HCT116 (cell line): ENCODE measurements around the gene LRRC74B. TPM values are rescaled to one million over a fixed set of nuclear protein-coding genes. Genes with fewer than 3 reads are reported as not detected.

Source experiments
- ATAC-seq: fragments of 200-7000 bp; cut with Tn5 transposase; 2 replicates; pipeline ENCODE4 v1.9.1; 2020; ENCODE audit warnings: mild to moderate bottlenecking, moderate library complexity
- BruUV-seq: library from RNA; stranded (reverse); fragments of 400-500 nt; replicated peaks from 2 replicates; lab custom pipeline; 2021; lab: Mats Ljungman, UMichigan
- CTCF ChIA-PET: fragments of 300-600 bp; sonication (Branson Sonifier 250); formaldehyde crosslinking; loops from one replicate; lab custom pipeline; 2021; ENCODE audit warnings: antibody characterized with exemption; lab: Charles Lee
- POLR2A ChIA-PET: fragments of 300-600, 350-600 bp; sonication (Branson Sonifier 250); formaldehyde crosslinking; loops from one replicate; lab custom pipeline; 2021; ENCODE audit warnings: antibody characterized with exemption; lab: Charles Lee
- RAD21 ChIA-PET, 2 experiments: fragments of 300-600 bp; sonication (Branson Sonifier 250); formaldehyde crosslinking; loops; one replicate each; lab custom pipeline; 2023; ENCODE audit warnings: low total read pairs in 2 of 2; ENCODE audit not compliant: uncharacterized antibody in 2 of 2, unreplicated experiment in 2 of 2, low non-redundant PET in 1 of 2; lab: Charles Lee
- DNase-seq: peaks from one replicate; pipeline ENCODE4 v3.0.0-alpha.2; 2010; ENCODE audit warnings: low read depth, low spot score
- H2AFZ ChIP-seq: fragments of 200-600 bp; shearing (Covaris generic), sonication (generic); 2 replicates; pipeline ENCODE4 v1.6.1; 2017; ENCODE audit warnings: low read depth, mixed run types, mixed read lengths, antibody characterized with exemption, low read length; ENCODE audit not compliant: poor library complexity, severe bottlenecking
- H3K27ac ChIP-seq: 2 replicates; pipeline ENCODE4 v1.5.1; 2012; ENCODE audit warnings: low read depth, low read length
- H3K27me3 ChIP-seq: fragments of 200-600 bp; sonication (generic); 2 replicates; pipeline ENCODE4 v1.6.1; 2016; ENCODE audit warnings: mixed run types, low read length, mixed read lengths; ENCODE audit not compliant: insufficient read depth
- H3K36me3 ChIP-seq, 2 experiments: fragments of 200-500 bp in 1 of 2; fragments of 200-600 bp in 1 of 2; sonication (Bioruptor generic) in 1 of 2; sonication (generic) in 1 of 2; 2 replicates each; pipeline versions ENCODE4 v1.5.1 to v1.6.1; 2014 to 2016; ENCODE audit warnings: low read length in 2 of 2, inconsistent platforms in 1 of 2, mixed read lengths in 1 of 2, mixed run types in 1 of 2; ENCODE audit not compliant: insufficient read depth in 2 of 2, control insufficient read depth in 1 of 2
- H3K4me1 ChIP-seq, 2 experiments: fragments of 200-600 bp in 1 of 2; sonication (generic) in 1 of 2; 2 replicates each; pipeline versions ENCODE4 v1.5.1 to v1.6.1; 2012 to 2017; ENCODE audit warnings: low read length in 2 of 2, inconsistent platforms in 1 of 2, mild to moderate bottlenecking in 1 of 2, mixed read lengths in 1 of 2, mixed run types in 1 of 2, moderate library complexity in 1 of 2; ENCODE audit not compliant: insufficient read depth in 2 of 2, control insufficient read depth in 1 of 2
- H3K4me2 ChIP-seq: fragments of 200-600 bp; sonication (generic); 2 replicates; pipeline ENCODE4 v1.6.1; 2017; ENCODE audit warnings: mixed run types, low read length, mixed read lengths
- H3K4me3 ChIP-seq, 2 experiments: fragments of 200-600 bp in 1 of 2; sonication (generic) in 1 of 2; replicated peaks in 1 of 2; 2 replicates each; pipeline ENCODE4 v1.5.1; 2011 to 2016; ENCODE audit warnings: low read length in 2 of 2, control low read depth in 1 of 2, low read depth in 1 of 2, mild to moderate bottlenecking in 1 of 2, mixed read lengths in 1 of 2, mixed run types in 1 of 2
- H3K79me2 ChIP-seq: fragments of 200-600 bp; sonication (generic); 2 replicates; pipeline ENCODE4 v1.6.1; 2017; ENCODE audit warnings: mild to moderate bottlenecking, mixed run types, low read length, moderate library complexity, mixed read lengths; ENCODE audit not compliant: insufficient read depth
- H3K9ac ChIP-seq: fragments of 200-600 bp; sonication (generic); 2 replicates; pipeline ENCODE4 v1.6.1; 2016; ENCODE audit warnings: low read length, mixed read lengths
- H3K9me2 ChIP-seq: fragments of 200-600 bp; sonication (generic), shearing (Covaris generic); 2 replicates; pipeline ENCODE4 v1.6.1; 2017; ENCODE audit warnings: mixed run types, mild to moderate bottlenecking, moderate library complexity; ENCODE audit not compliant: insufficient read depth
- H3K9me3 ChIP-seq, 2 experiments: fragments of 200-500 bp in 1 of 2; fragments of 200-600 bp in 1 of 2; sonication (Bioruptor generic) in 1 of 2; sonication (generic) in 1 of 2; 2 replicates each; pipeline ENCODE4 v1.6.1; 2014 to 2017; ENCODE audit warnings: low read length in 2 of 2, mixed read lengths in 2 of 2, inconsistent platforms in 1 of 2, low read depth in 1 of 2, mild to moderate bottlenecking in 1 of 2, mixed run types in 1 of 2, moderate library complexity in 1 of 2; ENCODE audit not compliant: control insufficient read depth in 1 of 2, insufficient read depth in 1 of 2
- H4K20me1 ChIP-seq: fragments of 200-600 bp; sonication (generic), shearing (Covaris generic); 2 replicates; pipeline ENCODE4 v1.6.1; 2017; ENCODE audit warnings: mixed run types, mild to moderate bottlenecking, moderate library complexity; ENCODE audit not compliant: insufficient read depth
- ELF1 ChIP-seq: IDR thresholded peaks from 2 replicates; pipeline ENCODE4 v1.6.1; 2012; ENCODE audit warnings: low read depth, borderline replicate concordance
- EZH2 ChIP-seq: fragments of 200-600 bp; sonication (generic); IDR thresholded peaks from 2 replicates; pipeline ENCODE4 v1.6.1; 2017; ENCODE audit warnings: antibody characterized with exemption, mixed run types
- EZH2phosphoT487 ChIP-seq: fragments of 200-600 bp; IDR thresholded peaks from 2 replicates; pipeline ENCODE4 v1.6.1; 2018; ENCODE audit warnings: antibody characterized with exemption, borderline replicate concordance
- JUND ChIP-seq: IDR thresholded peaks from 2 replicates; pipeline ENCODE4 v1.6.1; 2012
- POLR2A ChIP-seq: IDR thresholded peaks from 2 replicates; pipeline ENCODE4 v1.7.0; 2011; ENCODE audit warnings: borderline replicate concordance; ENCODE audit not compliant: insufficient read depth, insufficient read length; ENCODE audit errors: extremely low read depth
- POLR2AphosphoS5 ChIP-seq: IDR thresholded peaks from 2 replicates; pipeline ENCODE4 v1.6.1; 2011; ENCODE audit warnings: mild to moderate bottlenecking, low read depth, low read length, moderate library complexity
- YY1 ChIP-seq: IDR thresholded peaks from 2 replicates; pipeline ENCODE4 v1.6.1; 2011; ENCODE audit warnings: low read length, low read depth, moderate library complexity, mild to moderate bottlenecking; ENCODE audit not compliant: insufficient replicate concordance; ENCODE audit errors: extremely low read depth
- ZNF274 ChIP-seq: fragments of 200-500 bp; sonication (Bioruptor generic); IDR thresholded peaks from 2 replicates; pipeline ENCODE4 v1.6.1; 2014; ENCODE audit warnings: mild to moderate bottlenecking, low read depth, low read length, inconsistent platforms
- intact Hi-C: fragments of 100-400 bp; cut with micrococcal nuclease; formaldehyde crosslinking; loops from 2 replicates; pipeline ENCODE4 v1.10.0; 2022
- total RNA-seq: library from RNA; stranded (reverse); gene quantifications from one replicate; pipeline ENCODE4 v1.2.1, GENCODE V29; 2021; ENCODE audit not compliant: unreplicated experiment
- TF ChIP-seq, protein P1 (sequence below): IDR thresholded peaks from 2 replicates; pipeline ENCODE4 v1.6.1; 2012; ENCODE audit warnings: low read depth
- TF ChIP-seq, protein P2 (sequence below): IDR thresholded peaks from 2 replicates; pipeline ENCODE4 v1.6.1; 2011; ENCODE audit warnings: mild to moderate bottlenecking, low read length, moderate library complexity; ENCODE audit not compliant: insufficient replicate concordance; ENCODE audit errors: extremely low read depth

Gene LRRC74B
- total RNA-seq, 1 experiment from 2014 or later: not detected

DNA sequence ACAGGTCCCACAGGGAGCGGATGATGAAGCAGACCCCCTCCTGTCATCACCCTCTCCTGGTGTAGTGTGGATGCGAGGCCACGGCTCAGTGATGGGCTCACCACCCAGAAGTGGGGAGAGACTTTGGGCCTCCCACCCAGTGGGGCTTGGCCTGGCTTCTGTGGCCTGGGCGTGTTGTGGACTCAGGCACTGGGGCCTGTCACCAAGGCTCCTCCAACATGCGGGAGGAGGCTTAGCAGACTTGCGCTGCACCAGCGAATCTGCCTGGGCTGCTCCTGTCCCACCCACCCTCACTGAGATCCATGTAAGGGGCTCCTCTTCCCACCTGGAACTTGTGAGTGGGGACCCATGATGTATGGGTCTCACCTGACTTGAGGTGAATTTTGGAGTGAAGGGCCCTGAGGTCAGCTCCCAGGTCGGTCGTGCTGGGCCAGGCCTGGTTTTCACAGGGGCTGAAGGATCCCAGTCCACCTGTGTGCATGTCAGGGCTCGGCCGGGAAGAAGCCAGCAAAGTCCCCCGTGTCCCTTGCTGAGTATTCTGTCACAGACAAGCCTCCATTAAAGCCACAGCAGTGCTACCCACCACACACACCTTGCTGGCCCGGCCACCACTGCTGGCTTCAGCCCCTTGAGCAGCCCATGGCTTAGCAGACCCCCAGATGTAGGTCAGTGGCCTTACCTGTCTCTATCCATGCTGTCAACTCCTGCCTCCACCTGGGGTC is 48.0 kb upstream of the LRRC74B start:
- Histone ChIP-seq H3K79me2 (peaks cover 25% of the 10 kb centered on the region), H4K20me1 (no peaks in the 10 kb centered on the region), H3K9me3 (no peaks in the 10 kb centered on the region), H3K4me2 (no peak overlapping the region), H3K4me3 (no peak overlapping the region), H3K27ac (peak overlapping the region; percentile 40; the same call in 1 of the 2 replicates), H3K4me1 (peaks cover 10 to 15% of the 10 kb centered on the region in 2 experiments; a peak in 3 of 4 replicates), H3K27me3 (no peaks in the 10 kb centered on the region), H3K9me2 (no peaks in the 10 kb centered on the region), H3K9ac (no peak overlapping the region), H3K36me3 (peaks cover 3 to 11% of the 10 kb centered on the region in 2 experiments; a peak in 3 of 4 replicates), H2AFZ (no peak overlapping the region)
- intact Hi-C loops: no loop called here
- TF ChIP-seq YY1 (no peak), JUND (peak; percentile 30; the same call in 1 of the 2 replicates)
- RAD21 ChIA-PET: no interaction called here
- CTCF ChIA-PET: no interaction called here
- no peak for ATAC-seq
- POLR2A ChIA-PET: no interaction called here
- no TSS peak for BruUV-seq
- no peak for DNase-seq

DNA sequence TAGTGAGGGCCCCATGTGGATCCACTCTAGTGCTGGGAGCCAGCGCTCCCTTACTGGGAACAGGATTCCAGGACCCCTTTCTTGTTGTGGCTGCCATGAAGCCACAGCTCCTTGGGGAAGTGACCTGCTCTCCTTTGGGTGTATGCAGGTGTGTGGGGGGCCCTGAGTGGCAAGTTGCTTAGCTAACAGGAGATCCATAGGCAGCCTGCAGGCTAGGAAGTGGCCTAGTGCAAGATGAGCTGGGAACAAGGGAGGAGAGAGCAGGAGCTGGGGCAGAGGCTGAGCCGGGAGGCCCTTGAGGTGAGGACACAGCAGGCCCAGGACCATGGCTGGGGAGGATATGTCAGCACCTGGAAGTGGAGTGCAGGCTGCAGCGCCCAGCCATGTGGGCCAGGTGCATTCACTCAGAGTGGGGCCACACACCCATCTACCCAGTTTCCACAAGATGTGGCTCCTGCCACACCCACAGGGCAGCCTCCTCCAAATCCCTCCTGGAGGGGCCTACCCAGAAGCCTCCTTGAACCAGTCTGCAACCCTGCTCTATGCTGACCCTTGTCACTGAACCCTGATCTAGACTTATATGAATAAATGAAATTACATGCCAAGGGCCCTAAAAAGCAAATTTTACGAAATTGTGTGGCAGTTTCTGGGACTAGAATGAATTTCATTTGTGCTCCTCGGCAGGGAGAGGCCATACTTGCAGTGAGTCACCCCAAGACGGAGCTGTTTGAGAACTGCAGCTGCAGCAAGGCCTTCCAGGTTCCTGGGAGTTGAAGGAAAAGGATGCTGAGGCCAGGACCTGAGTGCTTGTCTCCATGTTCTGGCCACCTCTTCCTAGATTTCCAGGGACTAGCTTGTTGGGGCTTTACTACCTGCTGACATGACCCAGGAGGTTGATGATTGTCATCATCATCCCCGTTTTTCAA is 47.1 kb upstream of the LRRC74B start:
- RAD21 ChIA-PET: no interaction called here
- Histone ChIP-seq H3K36me3 (peaks cover 3 to 11% of the 10 kb centered on the region in 2 experiments; a peak in 3 of 4 replicates), H3K9ac (no peak overlapping the region), H3K9me2 (no peaks in the 10 kb centered on the region), H3K9me3 (no peaks in the 10 kb centered on the region), H4K20me1 (no peaks in the 10 kb centered on the region)
- no TSS peak for BruUV-seq
- intact Hi-C loops: no loop called here
- no peak for ATAC-seq
- TF ChIP-seq POLR2A (peak; percentile 53), ELF1 (no peak), ZNF274 (no peak), POLR2AphosphoS5 (0 out of 2 replicates have a peak, but pooled peaks have one; percentile 34), JUND (0 out of 2 replicates have a peak, but pooled peaks have one; percentile 6), EZH2 (no peak), EZH2phosphoT487 (no peak)
- TF ChIP-seq, protein P1, sequence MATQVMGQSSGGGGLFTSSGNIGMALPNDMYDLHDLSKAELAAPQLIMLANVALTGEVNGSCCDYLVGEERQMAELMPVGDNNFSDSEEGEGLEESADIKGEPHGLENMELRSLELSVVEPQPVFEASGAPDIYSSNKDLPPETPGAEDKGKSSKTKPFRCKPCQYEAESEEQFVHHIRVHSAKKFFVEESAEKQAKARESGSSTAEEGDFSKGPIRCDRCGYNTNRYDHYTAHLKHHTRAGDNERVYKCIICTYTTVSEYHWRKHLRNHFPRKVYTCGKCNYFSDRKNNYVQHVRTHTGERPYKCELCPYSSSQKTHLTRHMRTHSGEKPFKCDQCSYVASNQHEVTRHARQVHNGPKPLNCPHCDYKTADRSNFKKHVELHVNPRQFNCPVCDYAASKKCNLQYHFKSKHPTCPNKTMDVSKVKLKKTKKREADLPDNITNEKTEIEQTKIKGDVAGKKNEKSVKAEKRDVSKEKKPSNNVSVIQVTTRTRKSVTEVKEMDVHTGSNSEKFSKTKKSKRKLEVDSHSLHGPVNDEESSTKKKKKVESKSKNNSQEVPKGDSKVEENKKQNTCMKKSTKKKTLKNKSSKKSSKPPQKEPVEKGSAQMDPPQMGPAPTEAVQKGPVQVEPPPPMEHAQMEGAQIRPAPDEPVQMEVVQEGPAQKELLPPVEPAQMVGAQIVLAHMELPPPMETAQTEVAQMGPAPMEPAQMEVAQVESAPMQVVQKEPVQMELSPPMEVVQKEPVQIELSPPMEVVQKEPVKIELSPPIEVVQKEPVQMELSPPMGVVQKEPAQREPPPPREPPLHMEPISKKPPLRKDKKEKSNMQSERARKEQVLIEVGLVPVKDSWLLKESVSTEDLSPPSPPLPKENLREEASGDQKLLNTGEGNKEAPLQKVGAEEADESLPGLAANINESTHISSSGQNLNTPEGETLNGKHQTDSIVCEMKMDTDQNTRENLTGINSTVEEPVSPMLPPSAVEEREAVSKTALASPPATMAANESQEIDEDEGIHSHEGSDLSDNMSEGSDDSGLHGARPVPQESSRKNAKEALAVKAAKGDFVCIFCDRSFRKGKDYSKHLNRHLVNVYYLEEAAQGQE: no peak
- TF ChIP-seq, protein P2, sequence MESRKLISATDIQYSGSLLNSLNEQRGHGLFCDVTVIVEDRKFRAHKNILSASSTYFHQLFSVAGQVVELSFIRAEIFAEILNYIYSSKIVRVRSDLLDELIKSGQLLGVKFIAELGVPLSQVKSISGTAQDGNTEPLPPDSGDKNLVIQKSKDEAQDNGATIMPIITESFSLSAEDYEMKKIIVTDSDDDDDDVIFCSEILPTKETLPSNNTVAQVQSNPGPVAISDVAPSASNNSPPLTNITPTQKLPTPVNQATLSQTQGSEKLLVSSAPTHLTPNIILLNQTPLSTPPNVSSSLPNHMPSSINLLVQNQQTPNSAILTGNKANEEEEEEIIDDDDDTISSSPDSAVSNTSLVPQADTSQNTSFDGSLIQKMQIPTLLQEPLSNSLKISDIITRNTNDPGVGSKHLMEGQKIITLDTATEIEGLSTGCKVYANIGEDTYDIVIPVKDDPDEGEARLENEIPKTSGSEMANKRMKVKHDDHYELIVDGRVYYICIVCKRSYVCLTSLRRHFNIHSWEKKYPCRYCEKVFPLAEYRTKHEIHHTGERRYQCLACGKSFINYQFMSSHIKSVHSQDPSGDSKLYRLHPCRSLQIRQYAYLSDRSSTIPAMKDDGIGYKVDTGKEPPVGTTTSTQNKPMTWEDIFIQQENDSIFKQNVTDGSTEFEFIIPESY: no peak
- TF ChIP-seq, all 23 proteins: peak for 3
- Histone ChIP-seq H3K4me3 (no peak overlapping the region), H3K27me3 (no peaks in the 10 kb centered on the region), H2AFZ (no peak overlapping the region), H3K4me2 (no peak overlapping the region), H3K4me1 (peaks cover 13 to 25% of the 10 kb centered on the region in 2 experiments), H3K27ac (peak overlapping the region; percentile 40), H3K79me2 (peaks cover 35% of the 10 kb centered on the region)
- ChIA-PET CTCF (interaction anchor here (0.5 to 1.4 kb wide), 2 partner anchors 113 to 493 kb away, joined by 3 read pairs; no protein-coding TSS in a partner anchor), POLR2A (interaction anchor here (0.7 kb wide), 1 partner anchor 103 kb away, joined by 4 read pairs; no protein-coding TSS in a partner anchor)
- no peak for DNase-seq
